Heart left ventricle (tissue), 16 donors: ENCODE measurements around the gene PCED1A. TPM values are rescaled to one million over a fixed set of nuclear protein-coding genes. Genes with fewer than 3 reads are reported as not detected.
A peak's percentile ranks its signal among the peaks of the same experiment; 100 is the strongest.

Experiments used
- ATAC-seq, 4 donors: fragments of 200-7000 bp; cut with Tn5 transposase; one replicate each; pipeline ENCODE4 v1.9.1; 2020 to 2022; ENCODE audit warnings: moderate library complexity in 4 of 4, mild to moderate bottlenecking in 3 of 4, moderate number of reproducible peaks in 1 of 4
- DNase-seq, 5 donors: peaks; one replicate each; pipeline ENCODE4 v3.0.0-alpha.2; 2020
- H3K27ac ChIP-seq, 12 donors: fragments of 200-600 bp; sonication (generic) in 4 of 12; one replicate each; pipeline versions ENCODE4 v1.5.0 to v1.8.0; 2016 to 2022; ENCODE audit warnings: mild to moderate bottlenecking in 2 of 12
- H3K27me3 ChIP-seq, 9 donors: fragments of 200-600 bp; sonication (generic) in 2 of 9; one replicate each; pipeline versions ENCODE4 v1.5.1 to v1.8.0; 2016 to 2022; ENCODE audit warnings: mild to moderate bottlenecking in 3 of 9
- H3K36me3 ChIP-seq, 9 donors: fragments of 200-600 bp; sonication (generic) in 2 of 9; one replicate each; pipeline versions ENCODE4 v1.5.0 to v1.8.0; 2018 to 2022; ENCODE audit warnings: mild to moderate bottlenecking in 2 of 9
- H3K4me1 ChIP-seq, 12 donors: fragments of 200-600 bp; sonication (generic) in 4 of 12; one replicate each; pipeline versions ENCODE4 v1.5.0 to v1.8.0; 2016 to 2022; ENCODE audit warnings: mild to moderate bottlenecking in 3 of 12
- H3K4me3 ChIP-seq, 12 donors: fragments of 200-600 bp; sonication (generic) in 4 of 12; one replicate each; pipeline versions ENCODE4 v1.5.0 to v1.8.0; 2017 to 2022; ENCODE audit warnings: mild to moderate bottlenecking in 9 of 12, moderate library complexity in 4 of 12
- H3K9me3 ChIP-seq, 12 donors: fragments of 200-600 bp; sonication (generic) in 4 of 12; one replicate each; pipeline versions ENCODE4 v1.5.0 to v1.8.0; 2016 to 2022; ENCODE audit warnings: mild to moderate bottlenecking in 1 of 12
- POLR2A ChIP-seq, 2 donors: fragments of 450-650 bp; IDR thresholded peaks; one replicate each; pipeline ENCODE4 v1.6.1; 2017; ENCODE audit warnings: antibody characterized with exemption in 2 of 2, mild to moderate bottlenecking in 2 of 2, moderate library complexity in 2 of 2
- WGBS, 4 donors: extraction: QIAGEN DNeasy Blood & Tissue Kit in 2 of 4; methylation state at CpG; one replicate each; pipeline versions ENCODE4 v1.1.5 to v1.1.7; 2013 to 2018; 5-methylcytosine and 5-hydroxymethylcytosine counted together
- intact Hi-C, 10 donors: fragments of 100-400 bp; cut with DNase I; formaldehyde crosslinking; loops; one replicate each; pipeline versions ENCODE4 v1.11.1 to v1.14.2; 2022
- polyA plus RNA-seq, 2 donors: library from polyadenylated mRNA; stranded (reverse); fragments of 200-250 nt; gene quantifications; one replicate each; pipeline ENCODE4 v1.2.3, GENCODE V29; 2013
- total RNA-seq, 9 donors: library from RNA; depleted of rRNA in 2 of 9; stranded (reverse); fragments of >200 nt in 2 of 9; fragmentation: NEBNext Ultra II Directional in 3 of 9; extraction: Animal tissue kit (Norgen Biotek cat#: 25700) in 3 of 9; gene quantifications; one replicate each; pipeline versions ENCODE4 v1.1.0 to v1.2.4, GENCODE V29; 2016 to 2023
- TF ChIP-seq, protein P1 (sequence below), 12 donors: fragments of 200-600 bp; sonication (generic) in 4 of 12; IDR thresholded peaks; one replicate each; pipeline versions ENCODE4 v1.5.0 to v1.8.0; 2018 to 2022; ENCODE audit warnings: antibody characterized with exemption in 12 of 12, mild to moderate bottlenecking in 5 of 12
- donor health status: ischemic (EF 13 %, LVEDD 7.1; RV severe dilation, severe dysfunction).
- donor health status: healthy with polysubstance abuse.
- donor health status: DM: no; HTN: yes; CAD: no.
- donor health status: DM: no; HTN: no; CAD: no.
- donor health status: ischemic (EF 25% LVEDD 6.9; RV normal size, moderate dysfunction).
- donor health status: ischemic (EF 25% LVEDD 5.7; RV mildly dilated, moderate dysfunction).
- donor health status: healthy.
- donor health status: DM: yes; HTN: yes; CAD: no.
- donor health status: ischemic (EF 35%, LVEDD 5.7; RV mildly dilated, moderate dysfunction).
- donor health status: nonischemic (EF 11% LVEDD 7.7; RV severe dilation, severe dysfunction).
- donor health status: DM: yes; HTN: yes; CAD: no.
- donor health status: PGD.
- donor health status: ischemic (EF 29% LVEDD 5.4; RV normal size, mild dysfunction).
- donor health status: nonischemic (EF 23%, LVEDD 6.1; RV moderate dilation, normal function).

The PCED1A gene
- total and polyA plus RNA-seq, 11 donors, result 5.0 to 20.7 (median 7.0) TPM

DNA sequence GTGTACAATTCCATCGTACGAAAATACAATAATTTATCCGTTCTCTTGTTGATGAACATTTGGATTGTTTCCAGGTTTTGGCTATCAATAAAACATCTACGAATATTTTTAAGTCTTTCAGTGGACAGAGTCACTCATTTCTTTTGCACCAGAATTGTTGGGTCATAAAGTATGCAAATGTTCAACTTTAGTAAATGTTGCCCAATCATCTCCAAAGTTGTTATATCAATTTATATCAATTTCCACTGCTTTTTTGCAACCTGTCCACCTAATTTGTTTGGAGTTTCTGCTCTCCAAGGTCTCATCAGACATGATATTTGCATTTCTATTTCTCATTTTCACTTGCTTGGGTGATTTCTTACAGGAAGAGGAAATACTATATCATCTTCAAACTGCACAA is 13.8 kb downstream of the PCED1A start:
- peaks cover 0 to 37% (median 16%) of the 10 kb centered on the region in 9 donors for H3K27me3 ChIP-seq
- ATAC-seq, result no peak

DNA sequence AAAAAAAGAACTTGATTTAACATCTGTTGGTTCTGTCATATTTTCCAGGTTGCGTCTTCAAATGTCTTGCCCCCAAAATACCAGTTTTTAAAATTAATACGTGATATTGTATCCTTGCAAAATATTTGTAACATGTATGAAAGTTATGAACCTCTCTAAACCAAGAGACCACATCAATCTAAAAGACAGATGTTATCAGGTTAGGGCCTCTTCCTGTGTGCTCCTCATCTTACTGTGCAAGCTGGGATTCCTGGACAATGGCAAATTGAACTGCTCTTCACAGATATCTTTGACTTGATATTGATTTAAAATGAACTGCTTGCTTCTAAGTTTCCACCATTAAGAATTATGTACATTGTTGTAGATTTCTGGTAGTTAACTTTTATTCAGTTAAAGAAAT is 14.7 kb downstream of the PCED1A start:
- intact Hi-C loops, result no loop called here
- peaks cover 7 to 46% (median 25%) of the 10 kb centered on the region in 9 donors for H3K27me3 ChIP-seq
- ATAC-seq (no peak), DNase-seq (no peak)
- no peak overlapping the region for H3K4me3 ChIP-seq
- no peaks in the 10 kb centered on the region for H3K36me3 ChIP-seq
- H3K27ac ChIP-seq, result no peak overlapping the region
- no peak for TF ChIP-seq POLR2A (IDR thresholded peaks at IDR 0.05)
- TF ChIP-seq, protein P1, sequence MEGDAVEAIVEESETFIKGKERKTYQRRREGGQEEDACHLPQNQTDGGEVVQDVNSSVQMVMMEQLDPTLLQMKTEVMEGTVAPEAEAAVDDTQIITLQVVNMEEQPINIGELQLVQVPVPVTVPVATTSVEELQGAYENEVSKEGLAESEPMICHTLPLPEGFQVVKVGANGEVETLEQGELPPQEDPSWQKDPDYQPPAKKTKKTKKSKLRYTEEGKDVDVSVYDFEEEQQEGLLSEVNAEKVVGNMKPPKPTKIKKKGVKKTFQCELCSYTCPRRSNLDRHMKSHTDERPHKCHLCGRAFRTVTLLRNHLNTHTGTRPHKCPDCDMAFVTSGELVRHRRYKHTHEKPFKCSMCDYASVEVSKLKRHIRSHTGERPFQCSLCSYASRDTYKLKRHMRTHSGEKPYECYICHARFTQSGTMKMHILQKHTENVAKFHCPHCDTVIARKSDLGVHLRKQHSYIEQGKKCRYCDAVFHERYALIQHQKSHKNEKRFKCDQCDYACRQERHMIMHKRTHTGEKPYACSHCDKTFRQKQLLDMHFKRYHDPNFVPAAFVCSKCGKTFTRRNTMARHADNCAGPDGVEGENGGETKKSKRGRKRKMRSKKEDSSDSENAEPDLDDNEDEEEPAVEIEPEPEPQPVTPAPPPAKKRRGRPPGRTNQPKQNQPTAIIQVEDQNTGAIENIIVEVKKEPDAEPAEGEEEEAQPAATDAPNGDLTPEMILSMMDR (IDR thresholded peaks at IDR 0.05), result no peak
- WGBS, 4 donors, result 81 to 99% (median 93%) methylated on average over 2 of the region's 2 CpGs
- H3K9me3 ChIP-seq, result no peaks in the 10 kb centered on the region
- peaks cover 0 to 9% (median 0%) of the 10 kb centered on the region in 12 donors for H3K4me1 ChIP-seq

More for the DNA sequence above, 13.8 kb downstream of the PCED1A start:
- 87 to 92% (median 89%) methylated on average over 4 of the region's 4 CpGs for WGBS, 4 donors
- Histone ChIP-seq H3K27ac (no peak overlapping the region), H3K9me3 (no peaks in the 10 kb centered on the region), H3K4me3 (no peak overlapping the region), H3K4me1 (peaks cover 0 to 7% (median 0%) of the 10 kb centered on the region in 12 donors), H3K36me3 (no peaks in the 10 kb centered on the region)
- no peak for TF ChIP-seq POLR2A (IDR thresholded peaks at IDR 0.05)
- TF ChIP-seq, protein P1 (IDR thresholded peaks at IDR 0.05), result no peak
- DNase-seq, result no peak
- intact Hi-C loops, result no loop called here

DNA sequence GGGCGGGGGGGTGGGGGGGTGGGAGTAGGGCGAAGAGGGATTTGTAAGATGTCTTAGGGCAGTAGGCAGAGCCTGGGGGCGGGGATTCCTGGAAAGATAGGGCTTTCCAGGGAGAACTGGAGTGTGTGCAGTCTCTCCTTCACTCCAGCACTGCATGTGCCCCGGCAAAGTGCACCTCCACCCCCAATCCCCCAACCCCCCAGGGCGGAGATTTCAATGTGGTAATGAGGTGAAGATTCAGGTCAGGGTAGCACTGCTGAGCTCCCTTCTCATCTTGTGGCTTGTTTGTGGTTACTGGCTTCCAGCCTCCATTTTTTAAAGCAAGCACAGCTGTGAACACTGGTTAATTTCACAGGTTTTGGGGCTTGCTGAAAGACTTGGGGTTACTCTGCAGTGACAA is 18.4 kb downstream of the PCED1A start:
- Histone ChIP-seq H3K4me3 (no peak overlapping the region), H3K27me3 (peaks cover 6 to 51% (median 27%) of the 10 kb centered on the region in 9 donors), H3K36me3 (no peaks in the 10 kb centered on the region), H3K4me1 (peaks cover 0 to 17% (median 0%) of the 10 kb centered on the region in 12 donors), H3K9me3 (no peaks in the 10 kb centered on the region), H3K27ac (no peak overlapping the region)
- intact Hi-C loops, result no loop called here
- ATAC-seq (no peak), DNase-seq (no peak)
- 20 to 56% (median 31%) methylated on average over 5 of the region's 5 CpGs for WGBS, 4 donors
- TF ChIP-seq, protein P1 (IDR thresholded peaks at IDR 0.05), result no peak
- TF ChIP-seq POLR2A (IDR thresholded peaks at IDR 0.05), result no peak

DNA sequence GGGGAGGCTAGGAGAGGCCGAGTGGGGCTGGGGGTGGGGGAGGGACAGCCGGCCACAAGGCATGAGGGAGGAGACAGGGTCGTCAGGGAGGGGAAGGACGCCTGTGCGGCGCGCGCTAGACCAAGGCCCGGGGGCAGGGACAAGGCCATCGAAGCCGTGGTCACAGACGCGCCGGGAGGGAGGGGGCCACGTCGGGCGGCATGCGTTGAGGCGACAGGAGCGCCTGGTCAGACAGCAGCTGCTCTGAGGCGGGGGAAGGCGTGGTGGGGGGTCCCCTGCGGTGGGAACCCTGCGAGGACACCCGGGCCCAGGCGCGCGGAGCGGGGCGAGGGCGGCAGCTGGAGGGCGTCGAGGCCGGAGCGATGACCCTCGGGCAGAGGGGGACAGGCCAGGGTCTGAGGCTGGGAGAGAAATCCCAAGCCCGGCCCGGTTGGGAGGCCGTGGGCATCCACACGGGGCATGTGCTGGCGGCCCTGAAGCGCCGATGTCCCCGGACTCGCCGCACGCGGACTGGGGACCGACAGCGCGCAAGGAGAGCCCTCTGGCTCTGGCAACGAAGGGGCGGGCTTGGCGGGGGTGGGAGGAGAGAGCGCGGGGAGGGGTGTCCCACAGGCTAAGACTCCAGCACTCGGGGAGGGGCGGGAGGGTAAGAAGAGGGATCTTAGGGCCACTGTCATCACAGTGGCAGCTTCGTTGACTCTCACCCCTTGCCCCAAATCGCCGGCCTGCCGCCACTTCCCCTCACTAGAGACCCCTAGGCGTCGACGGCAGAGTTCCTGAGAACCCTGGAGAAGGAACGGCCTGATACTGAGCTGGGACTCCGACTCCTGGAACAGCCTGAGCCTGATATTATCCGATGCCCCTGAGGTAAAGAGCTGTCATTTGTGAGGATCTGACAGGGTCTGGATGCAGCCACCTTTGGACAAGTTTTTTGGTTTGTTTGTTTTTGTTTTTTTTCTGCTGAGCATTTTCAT is 19.3 kb downstream of the PCED1A start:
- Histone ChIP-seq H3K4me3 (peak overlapping the region in 2 of 12 donors; percentile 5 to 15), H3K27me3 (peaks cover 6 to 43% (median 25%) of the 10 kb centered on the region in 9 donors), H3K27ac (no peak overlapping the region), H3K9me3 (no peaks in the 10 kb centered on the region), H3K36me3 (no peaks in the 10 kb centered on the region), H3K4me1 (peaks cover 0 to 17% (median 0%) of the 10 kb centered on the region in 12 donors)
- no peak for DNase-seq
- 5 to 10% (median 6%) methylated on average over 27 to 68 of the region's 68 CpGs for WGBS, 4 donors
- peak in 1 of 4 donors; percentile 49 for ATAC-seq
- intact Hi-C loops, result no loop called here
- TF ChIP-seq, protein P1 (IDR thresholded peaks at IDR 0.05), result no peak
- no peak for TF ChIP-seq POLR2A (IDR thresholded peaks at IDR 0.05)
